Pons (tissue), 1 donor: Measurements from ENCODE around the gene CYP2C9.

Experiments
- DNase-seq: peaks from one replicate; pipeline ENCODE4 v3.0.0-alpha.2; 2016; ENCODE audit warnings: low spot score

The CYP2C9 gene

GRCh38 chr10:95039281-95039680 lies 100.8 kb downstream of the CYP2C9 start:
- DNase-seq, result no peak
